ENCODE measurements around the gene EPX.
A peak's percentile ranks its signal among the peaks of the same experiment; 100 is the strongest.

Gene EPX

DNA sequence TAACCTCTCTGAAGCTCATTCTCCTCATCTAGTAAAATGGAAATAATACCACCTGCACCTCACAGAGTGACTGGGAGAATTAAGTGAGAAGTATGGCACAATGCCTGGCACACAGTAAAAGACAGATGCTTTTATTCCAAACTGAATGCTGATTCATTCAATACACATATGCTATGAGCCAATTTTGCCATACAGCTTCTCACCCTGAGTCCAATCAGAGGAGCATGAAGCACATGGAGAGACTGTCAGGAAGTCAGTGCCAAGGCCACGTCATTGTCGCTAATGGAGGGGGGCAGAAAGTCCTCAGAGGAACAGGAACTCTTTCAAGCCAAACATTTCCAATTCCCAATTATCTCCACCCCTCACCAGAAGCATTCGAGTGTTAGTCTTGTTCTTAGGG is 14.9 kb downstream of the EPX start:
- peaks cover 10% of the 10 kb centered on the region for H3K36me3 ChIP-seq (ENCODE audit: control insufficient read depth, low read depth, low read length)
- no peaks in the 10 kb centered on the region for H3K9me3 ChIP-seq (ENCODE audit: control insufficient read depth, low read depth, low read length)

DNA sequence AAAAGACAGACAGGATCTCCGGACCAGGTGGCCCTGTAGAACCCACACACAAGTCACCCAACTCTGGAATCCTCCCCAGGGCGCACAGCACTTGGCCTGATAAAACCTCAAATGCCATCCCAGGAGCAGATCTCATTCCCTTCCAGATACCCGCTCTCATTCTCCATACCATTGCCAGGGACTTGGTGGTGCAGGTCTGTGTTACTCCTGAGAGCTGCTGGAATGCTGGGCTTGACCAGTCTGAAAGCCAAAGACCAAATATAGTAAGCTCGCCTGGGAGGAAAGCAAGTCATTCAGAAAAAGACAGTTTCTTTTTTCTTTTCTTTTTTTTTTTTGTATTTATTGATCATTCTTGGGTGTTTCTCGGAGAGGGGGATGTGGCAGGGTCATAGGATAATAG is 15.8 kb downstream of the EPX start:
- Histone ChIP-seq H3K4me3 (ENCODE audit: low read length) (no peak overlapping the region), H3K4me1 (ENCODE audit: control insufficient read depth, low read depth, low read length) (no peaks in the 10 kb centered on the region), H3K9ac (ENCODE audit: low read length) (no peak overlapping the region), H3K36me3 (ENCODE audit: control insufficient read depth, low read depth, low read length) (peaks cover 17% of the 10 kb centered on the region), H3K9me3 (ENCODE audit: control insufficient read depth, low read depth, low read length) (no peaks in the 10 kb centered on the region), H3K27ac (ENCODE audit: low read length) (no peak overlapping the region), H3K27me3 (ENCODE audit: control insufficient read depth, insufficient read depth, low read length) (no peaks in the 10 kb centered on the region)

More for the DNA sequence above, 14.9 kb downstream of the EPX start:
- Histone ChIP-seq H3K4me3 (ENCODE audit: low read length) (no peak overlapping the region), H3K27me3 (ENCODE audit: control insufficient read depth, insufficient read depth, low read length) (no peaks in the 10 kb centered on the region), H3K9ac (ENCODE audit: low read length) (no peak overlapping the region), H3K27ac (ENCODE audit: low read length) (no peak overlapping the region), H3K4me1 (ENCODE audit: control insufficient read depth, low read depth, low read length) (no peaks in the 10 kb centered on the region)

DNA sequence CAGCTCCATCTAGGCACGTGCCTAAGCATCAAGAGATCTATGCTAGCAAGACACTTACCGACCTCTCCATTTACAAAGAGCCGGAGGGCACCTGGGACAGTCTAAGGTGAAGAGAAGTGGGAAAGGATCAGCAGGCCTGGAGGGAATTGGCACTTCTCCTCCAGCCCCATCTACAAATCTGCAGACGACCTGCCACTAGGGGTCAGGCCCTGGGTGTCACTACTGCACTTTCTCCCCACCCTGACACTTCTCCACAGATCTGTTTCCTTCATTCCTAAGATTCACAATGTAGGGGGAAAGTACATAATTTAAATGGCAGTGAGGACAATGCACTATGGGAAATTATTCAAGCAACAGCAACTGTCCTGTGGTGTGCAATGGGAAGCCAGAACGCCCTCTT is 18.4 kb downstream of the EPX start:
- Histone ChIP-seq H3K4me1 (ENCODE audit: control insufficient read depth, low read depth, low read length) (no peaks in the 10 kb centered on the region), H3K9me3 (ENCODE audit: control insufficient read depth, low read depth, low read length) (no peaks in the 10 kb centered on the region), H3K4me3 (ENCODE audit: low read length) (no peak overlapping the region), H3K27ac (ENCODE audit: low read length) (no peak overlapping the region), H3K27me3 (ENCODE audit: control insufficient read depth, insufficient read depth, low read length) (no peaks in the 10 kb centered on the region), H3K36me3 (ENCODE audit: control insufficient read depth, low read depth, low read length) (peaks cover 23% of the 10 kb centered on the region), H3K9ac (ENCODE audit: low read length) (no peak overlapping the region)

DNA sequence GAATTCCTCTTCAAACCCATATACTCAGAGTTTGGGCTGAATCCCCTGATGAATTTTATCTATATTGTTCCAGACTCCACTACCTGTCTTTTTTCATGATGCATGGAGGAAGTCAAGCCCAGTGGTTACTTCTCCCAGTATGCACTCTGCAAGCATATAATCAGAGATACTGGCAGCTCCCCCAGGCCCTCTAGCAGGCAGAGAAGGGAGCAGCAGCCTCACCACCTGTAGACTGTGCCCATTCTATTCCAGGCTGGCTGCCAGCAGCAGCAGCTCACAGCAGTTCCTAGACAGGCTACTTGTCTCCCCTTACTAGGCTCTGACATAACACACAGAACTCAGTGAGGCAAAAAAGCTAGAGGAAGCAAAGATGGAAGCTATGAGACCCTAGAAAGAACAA is 23.2 kb downstream of the EPX start:
- H3K4me3 ChIP-seq (ENCODE audit: low read length): no peak overlapping the region
- H3K4me1 ChIP-seq (ENCODE audit: control insufficient read depth, low read depth, low read length): peaks cover 6% of the 10 kb centered on the region
- H3K9ac ChIP-seq (ENCODE audit: low read length): no peak overlapping the region
- peaks cover 18% of the 10 kb centered on the region for H3K36me3 ChIP-seq (ENCODE audit: control insufficient read depth, low read depth, low read length)
- H3K27ac ChIP-seq (ENCODE audit: low read length): no peak overlapping the region
- peaks cover 7% of the 10 kb centered on the region for H3K27me3 ChIP-seq (ENCODE audit: control insufficient read depth, insufficient read depth, low read length)
- H3K9me3 ChIP-seq (ENCODE audit: control insufficient read depth, low read depth, low read length): no peaks in the 10 kb centered on the region

DNA sequence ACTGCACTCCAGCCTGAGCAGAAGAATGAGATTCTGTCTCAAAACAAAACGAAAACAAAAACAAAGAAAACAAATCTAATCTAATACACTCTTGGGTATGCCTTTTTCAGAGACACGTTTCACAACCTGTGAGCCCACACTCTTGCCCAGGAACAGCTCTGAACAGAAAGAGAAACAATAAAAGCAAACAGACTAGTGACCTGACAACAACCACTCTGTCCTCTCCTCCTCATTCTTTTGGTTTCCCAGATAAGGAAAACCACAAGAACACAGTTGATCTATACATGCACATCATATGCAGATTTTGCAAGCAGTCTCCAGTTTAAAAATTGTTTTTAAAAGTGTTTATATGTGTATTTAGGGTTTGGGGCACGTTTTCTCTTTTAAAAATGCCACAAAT is 25.2 kb downstream of the EPX start:
- Histone ChIP-seq H3K9me3 (ENCODE audit: control insufficient read depth, low read depth, low read length) (no peaks in the 10 kb centered on the region), H3K4me1 (ENCODE audit: control insufficient read depth, low read depth, low read length) (peaks cover 6% of the 10 kb centered on the region), H3K27me3 (ENCODE audit: control insufficient read depth, insufficient read depth, low read length) (peaks cover 11% of the 10 kb centered on the region), H3K4me3 (ENCODE audit: low read length) (no peak overlapping the region), H3K27ac (ENCODE audit: low read length) (no peak overlapping the region), H3K36me3 (ENCODE audit: control insufficient read depth, low read depth, low read length) (peaks cover 11% of the 10 kb centered on the region), H3K9ac (ENCODE audit: low read length) (no peak overlapping the region)

DNA sequence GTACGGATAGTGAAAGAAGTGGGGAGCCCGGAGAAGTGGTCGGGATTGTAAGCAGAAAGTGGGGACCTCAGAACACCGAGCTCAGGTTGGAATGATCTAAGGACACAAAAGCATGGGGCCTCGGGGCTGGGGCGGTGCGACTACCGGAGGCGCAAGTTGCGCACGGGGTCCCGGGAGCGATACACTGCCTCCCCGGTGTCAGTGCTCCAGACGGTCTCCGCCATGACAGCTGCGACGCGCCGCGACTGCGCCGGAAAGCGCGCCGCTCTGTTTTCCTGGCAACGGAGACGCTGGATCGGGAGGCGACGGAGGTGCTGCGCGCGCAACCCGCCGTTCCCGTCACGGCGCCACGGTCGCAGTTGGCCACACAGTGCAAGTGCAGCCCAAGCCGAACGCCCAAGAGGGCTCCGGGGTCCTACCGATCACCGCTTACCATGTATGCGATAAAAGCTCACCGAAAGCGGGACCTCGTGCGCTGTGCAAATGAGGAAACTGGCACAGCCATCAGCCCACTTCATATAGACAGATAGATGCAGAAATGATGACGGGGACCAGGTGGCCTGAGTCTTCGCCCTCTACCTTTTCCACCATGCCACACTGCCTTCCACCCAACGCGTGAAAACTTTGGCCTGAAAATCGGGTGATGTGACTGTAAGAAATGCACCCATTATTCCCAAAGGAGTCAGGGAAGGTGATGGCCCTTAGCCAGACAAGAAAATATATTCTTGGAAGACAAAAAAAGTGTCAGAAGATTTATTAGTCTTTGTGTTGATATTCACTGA is 26.7 kb downstream of the EPX start, which contains the start of gene MKS1:
TSS of gene MKS1 (minus strand) at position 249 of the 782 bp plus-strand sequence. CDS start at position 224, 25 bp downstream.
- H3K27ac ChIP-seq (ENCODE audit: low read length): no peak within 1 kb of the TSS

DNA sequence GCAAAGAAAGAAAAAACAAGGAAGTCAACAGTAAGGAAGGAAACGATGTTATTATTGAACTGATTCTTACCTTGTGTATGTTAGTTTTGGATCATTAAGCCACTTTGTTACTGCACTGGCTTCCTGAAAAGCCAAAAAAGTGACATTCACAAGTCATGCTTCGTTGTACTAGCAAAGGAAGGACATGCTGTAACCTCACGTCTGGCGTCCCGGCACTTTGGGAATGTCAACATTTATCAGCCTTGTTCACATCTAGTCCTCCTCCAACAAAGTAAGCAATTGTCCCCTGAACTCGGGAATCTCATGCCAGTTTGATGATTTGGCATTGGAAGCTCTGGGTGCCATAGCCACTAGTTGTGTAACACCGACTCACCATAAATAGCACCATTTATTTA is 27.3 kb downstream of the EPX start:
- no peak overlapping the region for H3K9ac ChIP-seq (ENCODE audit: low read length)

More for the DNA sequence above, 26.7 kb downstream of the EPX start, which contains the start of gene MKS1:
- Histone ChIP-seq H3K4me1 (ENCODE audit: control insufficient read depth, low read depth, low read length) (peaks cover 6% of the 10 kb centered on the region), H3K9me3 (ENCODE audit: control insufficient read depth, low read depth, low read length) (no peaks in the 10 kb centered on the region), H3K9ac (ENCODE audit: low read length) (peak within 1 kb of the TSS; percentile 31), H3K36me3 (ENCODE audit: control insufficient read depth, low read depth, low read length) (no peaks in the 10 kb centered on the region), H3K4me3 (ENCODE audit: low read length) (peak within 1 kb of the TSS; percentile 61), H3K27me3 (ENCODE audit: control insufficient read depth, insufficient read depth, low read length) (peaks cover 11% of the 10 kb centered on the region)

DNA sequence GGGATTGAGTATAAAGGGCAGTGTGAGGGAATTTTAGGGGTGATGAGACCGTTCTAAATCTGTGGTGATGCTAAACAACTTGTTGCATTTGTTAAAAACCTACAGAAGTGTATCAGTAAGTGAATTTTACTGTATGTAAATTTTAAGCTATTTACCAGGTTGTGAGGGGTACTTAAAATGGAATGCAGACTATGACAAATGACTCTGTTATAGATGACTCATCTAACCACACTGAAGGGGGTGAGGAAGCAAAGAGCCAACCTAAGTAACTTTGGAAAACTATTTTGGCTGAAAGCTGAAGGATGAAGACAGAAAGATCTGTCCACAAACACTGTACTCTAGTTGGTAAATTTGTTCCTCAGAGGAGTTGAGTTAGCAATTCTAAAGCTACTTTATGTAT is 31.8 kb downstream of the EPX start:
- H3K4me1 ChIP-seq (ENCODE audit: control insufficient read depth, low read depth, low read length): peaks cover 9% of the 10 kb centered on the region
- H3K9ac ChIP-seq (ENCODE audit: low read length): no peak overlapping the region
- H3K27ac ChIP-seq (ENCODE audit: low read length): no peak overlapping the region
- H3K27me3 ChIP-seq (ENCODE audit: control insufficient read depth, insufficient read depth, low read length): peaks cover 19% of the 10 kb centered on the region
- H3K9me3 ChIP-seq (ENCODE audit: control insufficient read depth, low read depth, low read length): no peaks in the 10 kb centered on the region
- no peaks in the 10 kb centered on the region for H3K36me3 ChIP-seq (ENCODE audit: control insufficient read depth, low read depth, low read length)
- no peak overlapping the region for H3K4me3 ChIP-seq (ENCODE audit: low read length)

More for the DNA sequence above, 27.3 kb downstream of the EPX start:
- Histone ChIP-seq H3K36me3 (ENCODE audit: control insufficient read depth, low read depth, low read length) (no peaks in the 10 kb centered on the region), H3K4me3 (ENCODE audit: low read length) (peak overlapping the region; percentile 61), H3K27ac (ENCODE audit: low read length) (no peak overlapping the region), H3K27me3 (ENCODE audit: control insufficient read depth, insufficient read depth, low read length) (peaks cover 11% of the 10 kb centered on the region), H3K9me3 (ENCODE audit: control insufficient read depth, low read depth, low read length) (no peaks in the 10 kb centered on the region), H3K4me1 (ENCODE audit: control insufficient read depth, low read depth, low read length) (peaks cover 6% of the 10 kb centered on the region)

DNA sequence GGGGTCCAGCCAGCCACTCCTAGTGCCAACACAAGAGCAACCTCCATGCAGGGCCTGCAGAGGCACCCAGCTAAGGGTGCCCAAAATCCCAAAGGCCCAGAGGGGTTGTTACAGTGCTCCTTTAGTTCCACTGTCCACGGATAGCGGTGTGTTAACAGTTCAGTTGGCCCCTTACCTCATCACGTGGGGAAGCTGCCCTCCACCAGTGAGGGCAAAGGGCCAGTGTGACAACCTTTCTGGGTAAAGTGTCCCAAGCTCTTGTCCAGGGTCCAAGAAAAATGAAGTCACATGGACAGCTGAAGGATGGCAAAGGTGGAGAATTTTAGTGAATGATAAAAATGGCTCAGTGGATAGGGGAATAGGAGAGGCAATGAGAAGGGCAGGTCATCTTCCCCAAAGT is 35.2 kb downstream of the EPX start:
- Histone ChIP-seq H3K4me1 (ENCODE audit: control insufficient read depth, low read depth, low read length) (peaks cover 5% of the 10 kb centered on the region), H3K27ac (ENCODE audit: low read length) (no peak overlapping the region), H3K36me3 (ENCODE audit: control insufficient read depth, low read depth, low read length) (no peaks in the 10 kb centered on the region), H3K9me3 (ENCODE audit: control insufficient read depth, low read depth, low read length) (no peaks in the 10 kb centered on the region), H3K27me3 (ENCODE audit: control insufficient read depth, insufficient read depth, low read length) (peaks cover 7% of the 10 kb centered on the region), H3K9ac (ENCODE audit: low read length) (no peak overlapping the region), H3K4me3 (ENCODE audit: low read length) (no peak overlapping the region)

DNA sequence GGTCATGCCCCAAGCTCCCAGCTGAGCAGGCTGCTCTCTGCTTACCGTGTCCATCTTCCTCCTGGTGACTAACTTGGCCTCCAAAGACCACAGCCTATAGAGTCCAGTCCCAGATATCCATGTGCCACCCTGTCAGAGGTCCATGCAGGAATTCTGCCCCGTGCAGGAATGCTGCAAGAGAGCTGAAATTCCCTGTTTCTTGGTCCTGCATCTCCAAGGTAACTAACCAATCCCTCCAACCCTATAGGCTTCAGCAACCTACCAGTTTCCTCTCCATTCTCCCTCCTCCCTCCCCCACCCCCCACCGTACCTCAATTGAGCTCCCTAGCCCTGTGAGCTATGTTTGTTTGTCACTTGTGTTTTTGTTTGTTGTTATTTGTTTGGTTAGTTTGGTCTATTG is 36.2 kb downstream of the EPX start:
- H3K36me3 ChIP-seq (ENCODE audit: control insufficient read depth, low read depth, low read length): no peaks in the 10 kb centered on the region
- H3K27ac ChIP-seq (ENCODE audit: low read length): no peak overlapping the region
- H3K9me3 ChIP-seq (ENCODE audit: control insufficient read depth, low read depth, low read length): no peaks in the 10 kb centered on the region
- H3K9ac ChIP-seq (ENCODE audit: low read length): no peak overlapping the region
- H3K4me3 ChIP-seq (ENCODE audit: low read length): no peak overlapping the region
- peaks cover 7% of the 10 kb centered on the region for H3K27me3 ChIP-seq (ENCODE audit: control insufficient read depth, insufficient read depth, low read length)
- peaks cover 5% of the 10 kb centered on the region for H3K4me1 ChIP-seq (ENCODE audit: control insufficient read depth, low read depth, low read length)

DNA sequence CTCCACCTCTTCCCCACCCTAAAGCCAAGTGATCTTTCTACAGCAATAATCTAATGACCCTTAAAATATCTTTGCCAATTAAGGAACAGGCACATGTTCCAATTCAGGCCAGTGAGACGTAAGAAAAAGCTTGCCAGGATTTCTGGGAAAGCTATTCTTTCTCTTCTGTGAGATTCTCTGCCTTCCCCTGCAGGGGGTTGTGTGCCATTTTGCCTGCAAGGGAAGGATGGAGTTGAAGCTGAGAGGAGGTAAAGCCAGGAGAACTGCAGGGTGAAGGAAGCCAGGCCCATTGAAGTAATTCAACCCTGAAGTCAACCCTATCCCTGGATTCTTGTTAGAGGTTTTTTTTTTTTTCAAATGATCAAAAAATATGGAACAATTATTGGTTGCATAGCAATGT is 36.9 kb downstream of the EPX start:
- Histone ChIP-seq H3K4me3 (ENCODE audit: low read length) (no peak overlapping the region), H3K4me1 (ENCODE audit: control insufficient read depth, low read depth, low read length) (peaks cover 5% of the 10 kb centered on the region), H3K9me3 (ENCODE audit: control insufficient read depth, low read depth, low read length) (no peaks in the 10 kb centered on the region), H3K27me3 (ENCODE audit: control insufficient read depth, insufficient read depth, low read length) (peaks cover 10% of the 10 kb centered on the region), H3K36me3 (ENCODE audit: control insufficient read depth, low read depth, low read length) (no peaks in the 10 kb centered on the region), H3K9ac (ENCODE audit: low read length) (no peak overlapping the region), H3K27ac (ENCODE audit: low read length) (no peak overlapping the region)

DNA sequence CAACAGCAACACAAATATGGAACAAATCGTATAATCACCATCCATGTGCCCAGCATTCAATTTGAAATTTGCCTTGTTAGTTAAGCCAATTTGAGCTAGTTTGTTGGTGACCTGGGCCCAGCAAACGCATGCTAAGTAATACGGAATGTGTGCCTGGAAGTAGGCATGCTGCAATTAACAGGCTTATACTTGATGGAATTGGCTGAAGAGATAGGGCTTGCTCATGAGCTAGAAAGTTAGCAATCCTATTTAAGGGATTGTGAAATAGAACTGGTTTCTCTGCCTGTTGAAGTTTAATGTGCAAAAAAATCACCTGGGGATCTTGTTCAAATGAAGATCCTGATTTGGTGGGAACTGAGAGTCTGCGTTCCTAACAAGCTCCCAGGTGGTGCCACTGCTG is 37.4 kb downstream of the EPX start:
- Histone ChIP-seq H3K36me3 (ENCODE audit: control insufficient read depth, low read depth, low read length) (no peaks in the 10 kb centered on the region), H3K27ac (ENCODE audit: low read length) (no peak overlapping the region), H3K4me1 (ENCODE audit: control insufficient read depth, low read depth, low read length) (peaks cover 5% of the 10 kb centered on the region), H3K4me3 (ENCODE audit: low read length) (no peak overlapping the region), H3K9ac (ENCODE audit: low read length) (no peak overlapping the region), H3K9me3 (ENCODE audit: control insufficient read depth, low read depth, low read length) (no peaks in the 10 kb centered on the region), H3K27me3 (ENCODE audit: control insufficient read depth, insufficient read depth, low read length) (peaks cover 13% of the 10 kb centered on the region)

Data from iPS-18a (cell line).